Loucy (cell line): Measurements from ENCODE around the gene IL15RA.
"Not testable (repeated sequence)": the region's sequence is repeated elsewhere in the genome, so short reads cannot be mapped to it uniquely, and the experiment has no call there.

ENCODE experiments used
- H2AFZ ChIP-seq: fragments of 200-600 bp; sonication (generic); 2 replicates; pipeline ENCODE4 v1.6.0; 2016; ENCODE audit warnings: antibody characterized with exemption, mild to moderate bottlenecking, low read length, moderate library complexity
- H3F3A ChIP-seq: fragments of 200-600 bp; 2 replicates; pipeline ENCODE4 v1.6.0; 2016; ENCODE audit warnings: antibody characterized with exemption, low read depth, mild to moderate bottlenecking
- H3K27me3 ChIP-seq: fragments of 200-600 bp; sonication (generic); 2 replicates; pipeline ENCODE4 v1.6.1; 2014; ENCODE audit warnings: low read length, mild to moderate bottlenecking; ENCODE audit not compliant: insufficient read depth, poor library complexity, severe bottlenecking
- H3K36me3 ChIP-seq: fragments of 200-600 bp; sonication (generic); 2 replicates; pipeline ENCODE4 v1.6.1; 2016; ENCODE audit warnings: low read length; ENCODE audit not compliant: insufficient read depth
- H3K4me1 ChIP-seq: fragments of 200-600 bp; sonication (generic); 2 replicates; pipeline ENCODE4 v1.5.1; 2014; ENCODE audit warnings: low read length, mild to moderate bottlenecking; ENCODE audit not compliant: insufficient read depth, poor library complexity, severe bottlenecking
- H3K4me2 ChIP-seq: fragments of 200-600 bp; sonication (generic); 2 replicates; pipeline ENCODE4 v1.6.0; 2014; ENCODE audit warnings: antibody characterized with exemption, low read length, low read depth, mild to moderate bottlenecking; ENCODE audit not compliant: poor library complexity, severe bottlenecking
- H3K4me3 ChIP-seq: fragments of 200-600 bp; sonication (generic); 2 replicates; pipeline ENCODE4 v1.5.1; 2014; ENCODE audit warnings: low read length, mild to moderate bottlenecking, mixed read lengths; ENCODE audit not compliant: poor library complexity, severe bottlenecking
- H3K79me2 ChIP-seq: fragments of 200-600 bp; sonication (generic); 2 replicates; pipeline ENCODE4 v1.6.1; 2014; ENCODE audit warnings: low read length; ENCODE audit not compliant: insufficient read depth
- H3K9ac ChIP-seq: fragments of 200-600 bp; sonication (generic); 2 replicates; pipeline ENCODE4 v1.6.0; 2014; ENCODE audit warnings: mild to moderate bottlenecking, low read depth, low read length, moderate library complexity; ENCODE audit not compliant: poor library complexity, severe bottlenecking
- H3K9me2 ChIP-seq: fragments of 200-600 bp; sonication (generic); replicated peaks from 2 replicates; pipeline ENCODE4 v1.6.1; 2016; ENCODE audit warnings: low read depth, low read length, mixed read lengths
- H3K9me3 ChIP-seq: fragments of 200-600 bp; sonication (generic); 2 replicates; pipeline ENCODE4 v1.6.1; 2014; ENCODE audit warnings: mild to moderate bottlenecking, antibody characterized with exemption, low read length, low read depth; ENCODE audit not compliant: insufficient read depth
- H4K20me1 ChIP-seq: fragments of 200-600 bp; sonication (generic); 2 replicates; pipeline ENCODE4 v1.6.0; 2014; ENCODE audit warnings: antibody characterized with exemption, low read length, mild to moderate bottlenecking; ENCODE audit not compliant: insufficient read depth, poor library complexity, severe bottlenecking
- EZH2phosphoT487 ChIP-seq: fragments of 200-600 bp; IDR thresholded peaks from 2 replicates; pipeline ENCODE4 v1.6.1; 2018; ENCODE audit warnings: antibody characterized with exemption, mild to moderate bottlenecking, moderate library complexity, borderline replicate concordance
- TF ChIP-seq, protein P1 (sequence below): fragments of 200-600 bp; sonication (generic); conservative IDR thresholded peaks from 2 replicates; pipeline ENCODE4 v1.5.1; 2014; ENCODE audit warnings: mild to moderate bottlenecking, antibody characterized with exemption, low read length

Gene IL15RA

DNA sequence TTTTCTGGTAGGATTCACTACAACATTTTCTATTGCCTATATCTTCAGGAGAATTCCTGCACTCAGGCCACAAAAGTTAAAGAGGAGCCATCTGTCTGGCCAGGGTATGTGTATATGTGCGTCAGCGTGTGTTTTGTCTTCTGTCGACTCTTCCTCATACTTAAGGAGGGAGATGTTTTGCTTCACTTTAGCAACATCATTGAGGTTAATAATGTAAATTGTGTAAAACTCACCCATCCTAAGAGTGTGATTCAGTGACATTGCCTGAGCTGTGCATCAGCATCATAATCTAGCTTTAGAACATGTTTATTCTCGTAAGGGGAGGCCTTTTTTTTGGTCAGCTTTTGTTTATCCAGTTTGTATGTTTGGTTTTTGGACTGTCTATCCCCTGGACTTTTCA is 63.6 kb downstream of the IL15RA start:
- no peak overlapping the region for H3K4me2 ChIP-seq
- H4K20me1 ChIP-seq, result no peaks in the 10 kb centered on the region
- TF ChIP-seq, protein P1, sequence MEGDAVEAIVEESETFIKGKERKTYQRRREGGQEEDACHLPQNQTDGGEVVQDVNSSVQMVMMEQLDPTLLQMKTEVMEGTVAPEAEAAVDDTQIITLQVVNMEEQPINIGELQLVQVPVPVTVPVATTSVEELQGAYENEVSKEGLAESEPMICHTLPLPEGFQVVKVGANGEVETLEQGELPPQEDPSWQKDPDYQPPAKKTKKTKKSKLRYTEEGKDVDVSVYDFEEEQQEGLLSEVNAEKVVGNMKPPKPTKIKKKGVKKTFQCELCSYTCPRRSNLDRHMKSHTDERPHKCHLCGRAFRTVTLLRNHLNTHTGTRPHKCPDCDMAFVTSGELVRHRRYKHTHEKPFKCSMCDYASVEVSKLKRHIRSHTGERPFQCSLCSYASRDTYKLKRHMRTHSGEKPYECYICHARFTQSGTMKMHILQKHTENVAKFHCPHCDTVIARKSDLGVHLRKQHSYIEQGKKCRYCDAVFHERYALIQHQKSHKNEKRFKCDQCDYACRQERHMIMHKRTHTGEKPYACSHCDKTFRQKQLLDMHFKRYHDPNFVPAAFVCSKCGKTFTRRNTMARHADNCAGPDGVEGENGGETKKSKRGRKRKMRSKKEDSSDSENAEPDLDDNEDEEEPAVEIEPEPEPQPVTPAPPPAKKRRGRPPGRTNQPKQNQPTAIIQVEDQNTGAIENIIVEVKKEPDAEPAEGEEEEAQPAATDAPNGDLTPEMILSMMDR, result no peak
- TF ChIP-seq EZH2phosphoT487, result no peak
- peaks cover 90% of the 10 kb centered on the region; the same call in 1 of the 2 replicates for H3K36me3 ChIP-seq
- no peaks in the 10 kb centered on the region for H3K27me3 ChIP-seq
- no peaks in the 10 kb centered on the region for H3K79me2 ChIP-seq
- no peaks in the 10 kb centered on the region for H3F3A ChIP-seq
- no peaks in the 10 kb centered on the region for H3K4me1 ChIP-seq
- H2AFZ ChIP-seq, result no peak overlapping the region
- H3K9me3 ChIP-seq, result no peaks in the 10 kb centered on the region
- no peak overlapping the region for H3K9ac ChIP-seq
- no peak overlapping the region for H3K4me3 ChIP-seq
- H3K9me2 ChIP-seq, result no peaks in the 10 kb centered on the region

DNA sequence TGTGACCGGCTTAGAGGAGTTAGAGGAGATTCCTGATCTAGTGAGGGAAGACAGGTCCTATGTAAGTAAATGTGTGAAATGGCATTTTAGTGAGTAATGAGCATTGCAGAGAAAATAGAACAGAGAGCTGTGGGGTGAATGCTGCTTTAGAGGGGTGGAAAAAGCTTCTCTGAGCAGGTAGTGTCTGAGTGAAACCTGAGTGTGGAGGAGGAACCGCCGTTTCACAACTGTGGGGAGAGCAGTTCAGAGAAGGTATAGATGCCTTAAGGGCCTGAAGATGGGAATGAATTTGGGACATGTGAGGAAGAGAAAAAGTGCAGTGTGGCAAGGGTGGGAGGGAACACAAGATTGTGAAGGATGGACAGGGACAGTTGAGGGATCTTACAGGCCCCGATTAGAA is 65.7 kb downstream of the IL15RA start:
- H3K36me3 ChIP-seq, result peaks cover 71% of the 10 kb centered on the region; the same call in 1 of the 2 replicates
- H3K9me3 ChIP-seq, result no peaks in the 10 kb centered on the region
- TF ChIP-seq, protein P1, result no peak
- TF ChIP-seq EZH2phosphoT487, result no peak
- no peaks in the 10 kb centered on the region for H3K27me3 ChIP-seq
- no peaks in the 10 kb centered on the region for H4K20me1 ChIP-seq
- no peak overlapping the region for H3K9ac ChIP-seq
- no peak overlapping the region for H2AFZ ChIP-seq
- H3K79me2 ChIP-seq, result no peaks in the 10 kb centered on the region
- no peak overlapping the region for H3K4me3 ChIP-seq
- no peaks in the 10 kb centered on the region for H3K9me2 ChIP-seq
- no peaks in the 10 kb centered on the region for H3K4me1 ChIP-seq
- H3K4me2 ChIP-seq, result no peak overlapping the region
- no peaks in the 10 kb centered on the region for H3F3A ChIP-seq

GRCh38 chr10:5910323-5911100 is 66.8 kb downstream of the IL15RA start:
- Histone ChIP-seq H3K4me3 (no peak overlapping the region), H2AFZ (no peak overlapping the region), H3K9me2 (no peaks in the 10 kb centered on the region), H3K9ac (no peak overlapping the region), H3K4me2 (no peak overlapping the region), H3K4me1 (no peaks in the 10 kb centered on the region), H3K36me3 (peaks cover 64% of the 10 kb centered on the region; the same call in 1 of the 2 replicates), H3K9me3 (no peaks in the 10 kb centered on the region), H3K27me3 (no peaks in the 10 kb centered on the region), H4K20me1 (no peaks in the 10 kb centered on the region), H3F3A (no peaks in the 10 kb centered on the region), H3K79me2 (no peaks in the 10 kb centered on the region)
- TF ChIP-seq EZH2phosphoT487, result no peak
- TF ChIP-seq, protein P1, result no peak

DNA sequence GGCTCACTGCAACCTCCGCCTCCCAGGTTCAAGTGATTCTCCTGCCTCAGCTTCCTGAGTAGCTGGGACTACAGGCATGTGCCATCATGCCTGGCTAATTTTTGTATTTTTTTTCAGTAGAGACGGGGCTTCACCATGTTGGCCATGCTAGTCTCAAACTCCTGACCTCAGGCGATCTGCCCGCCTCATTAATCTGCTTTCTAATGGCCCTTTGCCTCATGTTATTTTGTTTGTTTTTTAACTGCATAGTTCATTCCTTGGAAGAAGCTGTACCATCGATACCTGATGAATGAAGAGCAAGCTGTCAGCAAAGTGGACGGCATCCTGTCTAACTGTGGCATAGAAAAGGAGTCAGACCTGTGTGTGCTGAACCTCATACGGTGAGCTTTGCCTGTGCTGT is 68.7 kb downstream of the IL15RA start:
- not testable (repeated sequence) for H3K9me2 ChIP-seq, H3K9ac ChIP-seq, H3F3A ChIP-seq, H3K4me1 ChIP-seq, H3K79me2 ChIP-seq, H3K9me3 ChIP-seq, H2AFZ ChIP-seq, H3K27me3 ChIP-seq, H4K20me1 ChIP-seq, H3K4me2 ChIP-seq, H3K4me3 ChIP-seq
- H3K36me3 ChIP-seq, result peaks cover 49% of the 10 kb centered on the region; the same call in 1 of the 2 replicates
